ENCODE data around the gene PRRX2. TPM values are rescaled to one million over a fixed set of nuclear protein-coding genes. Genes with fewer than 3 reads are reported as not detected.

PRRX2 gene
- polyA plus RNA-seq, 1 donor (not counting 4 experiments of a cell fraction or from before 2014, with no cell fraction given) = not detected

- Histone ChIP-seq H3K4me2 (ENCODE audit: control insufficient read depth, extremely low read depth, insufficient read depth, low read depth, low read length) (no peak overlapping the region), H4K20me1 (ENCODE audit: control insufficient read depth, extremely low read depth, insufficient read depth, low read length) (peaks cover 20% of the 10 kb centered on the region), H3K79me2 (ENCODE audit: control insufficient read depth, insufficient read depth, low read length) (peaks cover 51% of the 10 kb centered on the region), H3K27ac (ENCODE audit: control insufficient read depth, insufficient read depth, low read length) (no peak overlapping the region), H3K27me3 (ENCODE audit: control insufficient read depth, extremely low read depth, insufficient read depth, low read length) (no peaks in the 10 kb centered on the region), H2AFZ (ENCODE audit: control insufficient read depth, low read length) (no peak overlapping the region), H3K9me1 (ENCODE audit: control insufficient read depth, extremely low read depth, insufficient read depth, low read length) (no peaks in the 10 kb centered on the region), H3K4me1 (ENCODE audit: control insufficient read depth, extremely low read depth, insufficient read depth, low read length) (peaks cover 23% of the 10 kb centered on the region), H3K36me3 (ENCODE audit: control insufficient read depth in 2 of 2, extremely low read depth in 1 of 2, insufficient read depth in 2 of 2, low read length in 2 of 2) (peaks cover 37 to 44% of the 10 kb centered on the region in 2 experiments), H3K4me3 (ENCODE audit: control insufficient read depth in 2 of 3, extremely low read depth in 1 of 3, insufficient read depth in 2 of 3, low read depth in 1 of 3, low read length in 3 of 3) (no peak overlapping the region), H3K9me3 (ENCODE audit: control insufficient read depth, low read depth, low read length) (no peaks in the 10 kb centered on the region), H3K9ac (ENCODE audit: control insufficient read depth, extremely low read depth, insufficient read depth, low read length) (no peak overlapping the region)
- DNase-seq (ENCODE audit: low read depth, low spot score) = no peak
- no peak for TF ChIP-seq CTCF (optimal IDR thresholded peaks at IDR 0.05 in 1 of 3, IDR thresholded peaks at IDR 0.05 in 1 of 3, conservative IDR thresholded peaks at IDR 0.05 in 1 of 3; ENCODE audit: extremely low read depth in 1 of 3, insufficient read depth in 2 of 3, low read length in 3 of 3)
- TF ChIP-seq EZH2 (IDR thresholded peaks at IDR 0.05; ENCODE audit: low read length) = no peak
- dilution Hi-C loops (cut with MboI; ENCODE audit: extremely low pct_ligation_motif_present, low sequenced_read_pairs) = loop anchor here (10.0 kb wide), 1 partner anchor 86 kb away; no protein-coding TSS in a partner anchor
- FAIRE-seq = no peak
These were observed 26.3 kb upstream of the PRRX2 start for GRCh38 chr9:129639034-129639630.

GRCh38 chr9:129639756-129640085 is 25.7 kb upstream of the PRRX2 start:
- TF ChIP-seq CTCF (optimal IDR thresholded peaks at IDR 0.05 in 1 of 3, IDR thresholded peaks at IDR 0.05 in 1 of 3, conservative IDR thresholded peaks at IDR 0.05 in 1 of 3; ENCODE audit: extremely low read depth in 1 of 3, insufficient read depth in 2 of 3, low read length in 3 of 3) (no peak), EZH2 (IDR thresholded peaks at IDR 0.05; ENCODE audit: low read length) (no peak)
- DNase-seq (ENCODE audit: low read depth, low spot score) = no peak

More at GRCh38 chr9:129639756-129640085, 25.7 kb upstream of the PRRX2 start:
- no peaks in the 10 kb centered on the region for H3K9me3 ChIP-seq (ENCODE audit: control insufficient read depth, low read depth, low read length)
- H3K36me3 ChIP-seq (ENCODE audit: control insufficient read depth in 2 of 2, extremely low read depth in 1 of 2, insufficient read depth in 2 of 2, low read length in 2 of 2) = peaks cover 34 to 41% of the 10 kb centered on the region in 2 experiments
- peak overlapping the region; percentile 86 for H3K9ac ChIP-seq (ENCODE audit: control insufficient read depth, extremely low read depth, insufficient read depth, low read length)
- H3K4me1 ChIP-seq (ENCODE audit: control insufficient read depth, extremely low read depth, insufficient read depth, low read length) = peaks cover 28% of the 10 kb centered on the region
- H2AFZ ChIP-seq (ENCODE audit: control insufficient read depth, low read length) = no peak overlapping the region
- H3K4me3 ChIP-seq (ENCODE audit: control insufficient read depth in 2 of 3, extremely low read depth in 1 of 3, insufficient read depth in 2 of 3, low read depth in 1 of 3, low read length in 3 of 3) = peak overlapping the region; percentile 89 to 94 (median 90)
- no peaks in the 10 kb centered on the region for H3K27me3 ChIP-seq (ENCODE audit: control insufficient read depth, extremely low read depth, insufficient read depth, low read length)
- peaks cover 18% of the 10 kb centered on the region for H4K20me1 ChIP-seq (ENCODE audit: control insufficient read depth, extremely low read depth, insufficient read depth, low read length)
- no peak for FAIRE-seq
- no peaks in the 10 kb centered on the region for H3K9me1 ChIP-seq (ENCODE audit: control insufficient read depth, extremely low read depth, insufficient read depth, low read length)
- dilution Hi-C loops (cut with MboI; ENCODE audit: extremely low pct_ligation_motif_present, low sequenced_read_pairs) = loop anchor here (10.0 kb wide), 1 partner anchor 85 kb away; no protein-coding TSS in a partner anchor
- peak overlapping the region; percentile 100 for H3K4me2 ChIP-seq (ENCODE audit: control insufficient read depth, extremely low read depth, insufficient read depth, low read depth, low read length)
- peak overlapping the region; percentile 52 for H3K27ac ChIP-seq (ENCODE audit: control insufficient read depth, insufficient read depth, low read length)
- peaks cover 47% of the 10 kb centered on the region for H3K79me2 ChIP-seq (ENCODE audit: control insufficient read depth, insufficient read depth, low read length)
